Endothelial cell of umbilical vein (primary cell): ENCODE measurements around the gene NT5DC1. TPM values are rescaled to one million over a fixed set of nuclear protein-coding genes. Genes with fewer than 3 reads are reported as not detected.

Experiments used
- BruUV-seq: library from RNA; stranded (reverse); fragments of 400-500 nt; replicated peaks from 2 replicates; lab custom pipeline; 2021; lab: Mats Ljungman, UMichigan
- CTCF ChIA-PET: fragments of 300-600, 350-600 bp; sonication (Branson Sonifier 250); formaldehyde crosslinking; loops from one replicate; lab custom pipeline; 2021; ENCODE audit warnings: antibody characterized with exemption, inconsistent platforms; lab: Charles Lee
- POLR2A ChIA-PET: fragments of 300-600, 350-600 bp; sonication (Branson Sonifier 250); formaldehyde crosslinking; loops from one replicate; lab custom pipeline; 2021; ENCODE audit warnings: antibody characterized with exemption, inconsistent platforms; lab: Charles Lee
- DNase-seq: peaks from one replicate; pipeline ENCODE4 v3.0.0-alpha.2; 2011; ENCODE audit warnings: low read depth, low spot score
- FAIRE-seq: peaks from 2 replicates; lab custom pipeline; 2011; peaks lifted over from hg19 to GRCh38; lab: Jason Lieb, UNC
- H2AFZ ChIP-seq: 2 replicates; pipeline ENCODE4 v1.6.0; 2012; ENCODE audit warnings: low read depth, low read length, control low read depth, inconsistent platforms
- H3K27ac ChIP-seq: 2 replicates; pipeline ENCODE4 v1.5.1; 2011; ENCODE audit warnings: low read depth, mild to moderate bottlenecking, control low read depth, low read length, moderate library complexity; ENCODE audit not compliant: insufficient read depth
- H3K27me3 ChIP-seq, 2 experiments: 2 replicates each; pipeline versions ENCODE4 v1.6.0 to v1.6.1; 2011; ENCODE audit warnings: low read length in 2 of 2, mixed read lengths in 1 of 2; ENCODE audit not compliant: control insufficient read depth in 2 of 2, insufficient read depth in 2 of 2
- H3K36me3 ChIP-seq, 2 experiments: 2 replicates in 1 of 2; 3 replicates in 1 of 2; pipeline ENCODE4 v1.5.1; 2011; ENCODE audit warnings: low read length in 2 of 2, mild to moderate bottlenecking in 1 of 2, moderate library complexity in 1 of 2; ENCODE audit not compliant: control insufficient read depth in 2 of 2, insufficient read depth in 2 of 2; ENCODE audit errors: extremely low read depth in 1 of 2
- H3K4me1 ChIP-seq: 3 replicates; pipeline ENCODE4 v1.5.1; 2011; ENCODE audit warnings: mild to moderate bottlenecking, low read length; ENCODE audit not compliant: control insufficient read depth, insufficient read depth; ENCODE audit errors: extremely low read depth
- H3K4me2 ChIP-seq: 2 replicates; pipeline ENCODE4 v1.6.1; 2011; ENCODE audit warnings: low read length, control low read depth, mixed read lengths; ENCODE audit not compliant: insufficient read depth
- H3K4me3 ChIP-seq, 3 experiments: fragments of 200-600 bp in 1 of 3; sonication (generic), shearing (Covaris generic) in 1 of 3; replicated peaks in 1 of 3; 2 replicates each; pipeline ENCODE4 v1.5.1; 2011 to 2016; ENCODE audit warnings: control low read depth in 3 of 3, low read length in 3 of 3, mild to moderate bottlenecking in 2 of 3, inconsistent platforms in 1 of 3, low read depth in 1 of 3, moderate library complexity in 1 of 3; ENCODE audit not compliant: insufficient read depth in 1 of 3
- H3K79me2 ChIP-seq: 2 replicates; pipeline ENCODE4 v1.6.0; 2012; ENCODE audit warnings: low read length, inconsistent platforms; ENCODE audit not compliant: control insufficient read depth, insufficient read depth
- H3K9ac ChIP-seq: replicated peaks from 2 replicates; pipeline ENCODE3; 2011; ENCODE audit warnings: low read length, control low read depth; ENCODE audit not compliant: insufficient read depth; ENCODE audit errors: extremely low read depth
- H3K9me1 ChIP-seq: replicated peaks from 3 replicates; pipeline ENCODE4 v1.6.0; 2011; ENCODE audit warnings: mild to moderate bottlenecking, low read length; ENCODE audit not compliant: control insufficient read depth, insufficient read depth; ENCODE audit errors: extremely low read depth
- H3K9me3 ChIP-seq: replicated peaks from 2 replicates; pipeline ENCODE4 v1.5.1; 2012; ENCODE audit warnings: low read length, inconsistent platforms; ENCODE audit not compliant: control insufficient read depth, insufficient read depth
- H4K20me1 ChIP-seq: replicated peaks from 2 replicates; pipeline ENCODE3; 2011; ENCODE audit warnings: mild to moderate bottlenecking, low read length; ENCODE audit not compliant: control insufficient read depth, insufficient read depth; ENCODE audit errors: extremely low read depth
- EZH2 ChIP-seq: IDR thresholded peaks from 2 replicates; pipeline ENCODE4 v1.6.1; 2012; ENCODE audit warnings: borderline replicate concordance, low read depth, mild to moderate bottlenecking, moderate library complexity, low read length, inconsistent platforms; ENCODE audit not compliant: severe bottlenecking
- FOS ChIP-seq: IDR thresholded peaks from 2 replicates; pipeline ENCODE4 v1.6.1; 2011; ENCODE audit warnings: mild to moderate bottlenecking, low read length, moderate library complexity, borderline replicate concordance; ENCODE audit not compliant: insufficient read depth
- GATA2 ChIP-seq: IDR thresholded peaks from 2 replicates; pipeline ENCODE4 v1.7.0; 2011; ENCODE audit warnings: low read depth, mild to moderate bottlenecking, moderate library complexity, mixed read lengths, low read length; ENCODE audit not compliant: insufficient read length, insufficient read depth
- JUN ChIP-seq: IDR thresholded peaks from 2 replicates; pipeline ENCODE4 v1.6.1; 2011; ENCODE audit warnings: borderline replicate concordance, low read depth; ENCODE audit not compliant: insufficient read length, insufficient read depth
- MYC ChIP-seq: IDR thresholded peaks from one replicate; pipeline ENCODE4 v1.6.1; 2011; ENCODE audit warnings: mild to moderate bottlenecking, low read depth, low read length
- POLR2A ChIP-seq: IDR thresholded peaks from 2 replicates; pipeline ENCODE4 v1.6.1; 2012; ENCODE audit warnings: low read depth, mild to moderate bottlenecking, control low read depth, low read length
- POLR2AphosphoS5 ChIP-seq: IDR thresholded peaks from 2 replicates; pipeline ENCODE4 v1.6.1; 2012; ENCODE audit warnings: low read depth, mild to moderate bottlenecking, control low read depth, low read length, moderate library complexity; ENCODE audit not compliant: insufficient read depth
- dilution Hi-C: fragments of 300-500 bp; cut with MboI; formaldehyde crosslinking; loops from one replicate; pipeline ENCODE4 v1.15.0; 2019; ENCODE audit warnings: low sequenced_read_pairs; ENCODE audit not compliant: extremely low pct_ligation_motif_present
- intact Hi-C: fragments of 100-400 bp; cut with micrococcal nuclease; formaldehyde crosslinking; loops from one replicate; pipeline ENCODE4 v1.10.0; 2022
- polyA plus RNA-seq, 4 experiments: library from polyadenylated mRNA; depleted of rRNA in 3 of 4; stranded (reverse) in 3 of 4; unstranded in 1 of 4; fragments of >200 nt; gene quantifications; 2 replicates each; pipeline versions ENCODE4 v1.2.1 to v1.2.3, GENCODE V29; 2011 to 2012; ENCODE audit warnings: missing spikeins in 1 of 4
- total RNA-seq: library from RNA; stranded (reverse); gene quantifications from 2 replicates; pipeline ENCODE4 v1.2.3, GENCODE V29; 2021
- TF ChIP-seq, protein P1 (sequence below), 2 donors: IDR thresholded peaks; 1 replicate in 1 of 2; 2 replicates in 1 of 2; pipeline ENCODE4 v1.5.1; 2011; ENCODE audit warnings: low read length in 2 of 2, mild to moderate bottlenecking in 2 of 2, moderate library complexity in 2 of 2, control low read depth in 1 of 2, inconsistent platforms in 1 of 2, low read depth in 1 of 2; ENCODE audit not compliant: insufficient read depth in 1 of 2; ENCODE audit errors: extremely low read depth in 1 of 2
- TF ChIP-seq, protein P2 (sequence below): IDR thresholded peaks from 2 replicates; pipeline ENCODE4 v1.6.1; 2011; ENCODE audit not compliant: insufficient read depth, insufficient read length

Gene NT5DC1
- total and polyA plus RNA-seq, 2 donors (not counting 3 experiments of a cell fraction or from before 2014, with no cell fraction given) = 11.3 to 24.3 TPM

DNA sequence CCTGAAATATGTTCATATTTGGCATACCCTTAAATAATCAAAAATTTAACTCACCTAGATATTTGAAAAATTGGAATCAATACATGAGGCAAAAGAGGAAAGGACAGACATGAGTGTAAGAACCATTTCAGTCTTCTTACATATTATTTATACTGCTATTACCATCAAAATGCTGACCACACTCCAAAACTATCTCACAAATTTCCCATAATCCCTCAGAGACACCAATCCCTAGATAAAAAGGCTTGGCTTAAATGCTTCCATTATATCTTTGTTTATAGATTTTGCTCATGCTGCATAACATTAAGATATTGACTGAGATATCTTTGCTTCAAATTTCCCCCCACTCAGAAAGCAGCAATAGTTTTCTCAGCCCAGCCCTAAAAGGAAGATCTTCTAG lies 11.7 kb upstream of the NT5DC1 start:
- H3K9me3 ChIP-seq = no peaks in the 10 kb centered on the region
- H4K20me1 ChIP-seq = no peaks in the 10 kb centered on the region
- ChIA-PET CTCF (no interaction called here), POLR2A (no interaction called here)
- H3K27ac ChIP-seq = no peak overlapping the region
- no peak overlapping the region for H3K4me3 ChIP-seq
- H3K79me2 ChIP-seq = no peaks in the 10 kb centered on the region
- H3K9ac ChIP-seq = no peak overlapping the region
- peaks cover 0 to 3% of the 10 kb centered on the region in 2 experiments for H3K27me3 ChIP-seq
- no peak for FAIRE-seq
- TF ChIP-seq POLR2AphosphoS5 (no peak), EZH2 (no peak), POLR2A (no peak), GATA2 (no peak), FOS (no peak), JUN (no peak), MYC (no peak)
- TF ChIP-seq, protein P1, sequence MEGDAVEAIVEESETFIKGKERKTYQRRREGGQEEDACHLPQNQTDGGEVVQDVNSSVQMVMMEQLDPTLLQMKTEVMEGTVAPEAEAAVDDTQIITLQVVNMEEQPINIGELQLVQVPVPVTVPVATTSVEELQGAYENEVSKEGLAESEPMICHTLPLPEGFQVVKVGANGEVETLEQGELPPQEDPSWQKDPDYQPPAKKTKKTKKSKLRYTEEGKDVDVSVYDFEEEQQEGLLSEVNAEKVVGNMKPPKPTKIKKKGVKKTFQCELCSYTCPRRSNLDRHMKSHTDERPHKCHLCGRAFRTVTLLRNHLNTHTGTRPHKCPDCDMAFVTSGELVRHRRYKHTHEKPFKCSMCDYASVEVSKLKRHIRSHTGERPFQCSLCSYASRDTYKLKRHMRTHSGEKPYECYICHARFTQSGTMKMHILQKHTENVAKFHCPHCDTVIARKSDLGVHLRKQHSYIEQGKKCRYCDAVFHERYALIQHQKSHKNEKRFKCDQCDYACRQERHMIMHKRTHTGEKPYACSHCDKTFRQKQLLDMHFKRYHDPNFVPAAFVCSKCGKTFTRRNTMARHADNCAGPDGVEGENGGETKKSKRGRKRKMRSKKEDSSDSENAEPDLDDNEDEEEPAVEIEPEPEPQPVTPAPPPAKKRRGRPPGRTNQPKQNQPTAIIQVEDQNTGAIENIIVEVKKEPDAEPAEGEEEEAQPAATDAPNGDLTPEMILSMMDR (IDR thresholded peaks at IDR 0.05; ENCODE audit: extremely low read depth in 1 of 2, insufficient read depth in 1 of 2, low read depth in 1 of 2, low read length in 2 of 2) = no peak
- TF ChIP-seq, protein P2, sequence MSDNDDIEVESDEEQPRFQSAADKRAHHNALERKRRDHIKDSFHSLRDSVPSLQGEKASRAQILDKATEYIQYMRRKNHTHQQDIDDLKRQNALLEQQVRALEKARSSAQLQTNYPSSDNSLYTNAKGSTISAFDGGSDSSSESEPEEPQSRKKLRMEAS = no peak
- intact Hi-C loops = no loop called here
- no peaks in the 10 kb centered on the region for H3K9me1 ChIP-seq
- H3K4me2 ChIP-seq = no peak overlapping the region
- H3K36me3 ChIP-seq = no peaks in the 10 kb centered on the region
- H3K4me1 ChIP-seq = no peaks in the 10 kb centered on the region
- no peak for DNase-seq
- BruUV-seq = no TSS peak
- dilution Hi-C loops = no loop called here
- no peak overlapping the region for H2AFZ ChIP-seq
